Hematopoietic multipotent progenitor cell treated with erythropoietin and hydrocortisone succinate and interleukin-3 and kit ligand, for 4 days (in vitro differentiated cells): ENCODE measurements around the gene ASB15.
A peak's percentile ranks its signal among the peaks of the same experiment; 100 is the strongest.

ENCODE experiments used
- DNase-seq: peaks from one replicate; pipeline ENCODE4 v3.0.0-alpha.2; 2015

ASB15 gene

GRCh38 chr7:123666492-123666891 is 64.9 kb downstream of the ASB15 start:
- no peak for DNase-seq

DNA sequence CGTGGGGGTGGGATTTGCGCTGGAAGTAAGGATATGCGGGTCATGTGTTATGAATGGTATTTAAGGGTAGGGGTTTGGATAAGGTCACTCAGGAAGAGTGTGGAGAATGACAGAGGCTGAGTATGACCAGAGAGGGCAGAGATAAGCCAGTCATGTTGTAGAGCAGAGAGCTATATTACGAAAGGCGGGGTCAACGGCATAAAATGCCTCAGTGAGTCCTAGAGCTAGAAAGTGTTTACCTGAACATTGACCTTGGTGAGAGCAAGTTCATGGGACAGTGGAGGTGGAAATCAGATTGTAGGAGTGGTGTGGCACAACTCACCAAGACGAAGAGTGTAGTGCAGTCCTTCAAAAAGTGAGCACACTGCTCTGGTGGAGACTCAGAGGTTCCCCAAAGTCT is 67.9 kb downstream of the ASB15 start:
- no peak for DNase-seq

- DNase-seq, result no peak
Measured at GRCh38 chr7:123673137-123673732, 71.6 kb downstream of the ASB15 start.

GRCh38 chr7:123673752-123674398 is 72.3 kb downstream of the ASB15 start:
- DNase-seq, result no peak

- DNase-seq, result no peak
Measured at GRCh38 chr7:123674399-123675180, 73.0 kb downstream of the ASB15 start.

DNA sequence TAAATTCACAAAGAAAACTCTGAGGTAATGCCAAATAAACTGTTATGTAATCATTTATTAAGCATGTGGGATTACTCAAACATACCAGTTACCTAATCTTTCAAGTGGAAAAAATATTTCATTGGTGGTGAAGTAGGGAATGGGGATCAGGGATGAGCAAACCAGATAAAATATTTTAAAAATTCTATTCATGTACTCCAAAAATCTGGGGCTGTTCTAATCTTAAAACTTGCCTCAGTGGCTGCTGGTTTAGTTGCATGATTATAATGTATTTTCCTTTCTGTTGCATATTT is 73.5 kb downstream of the ASB15 start:
- DNase-seq, result no peak

- DNase-seq, result no peak
Measured at GRCh38 chr7:123677061-123677715, 75.6 kb downstream of the ASB15 start.

- DNase-seq, result no peak
Measured at GRCh38 chr7:123679614-123680013, 78.0 kb downstream of the ASB15 start.

- DNase-seq, result peak; percentile 8
Measured at GRCh38 chr7:123680580-123680979, 79.0 kb downstream of the ASB15 start.

- DNase-seq, result no peak
Measured at GRCh38 chr7:123681561-123681960, 79.9 kb downstream of the ASB15 start.

DNA sequence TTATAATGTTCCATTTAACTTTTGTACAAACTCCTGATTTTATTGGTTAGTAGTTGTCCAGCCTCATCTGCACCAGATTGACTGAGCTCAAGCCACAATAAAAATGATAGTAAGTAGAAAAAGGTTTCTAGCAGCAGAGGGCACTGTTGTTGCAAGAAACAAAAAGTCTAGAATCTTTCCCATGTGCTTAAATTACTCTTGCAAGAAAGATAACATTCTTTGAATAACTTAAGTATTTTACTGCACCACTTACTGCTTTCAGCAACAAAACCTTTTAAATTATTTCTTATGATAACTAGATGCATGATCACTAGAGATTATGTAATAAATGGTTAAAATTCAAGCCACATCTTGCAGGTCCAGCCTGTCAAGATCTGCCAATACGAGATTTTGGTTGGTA is 81.1 kb downstream of the ASB15 start:
- peak; percentile 84 for DNase-seq

- DNase-seq, result no peak
Measured at GRCh38 chr7:123687161-123687560, 85.5 kb downstream of the ASB15 start.

- no peak for DNase-seq
Measured at GRCh38 chr7:123687727-123688126, 86.1 kb downstream of the ASB15 start.
